HTR-8/SVneo (cell line): ENCODE data around the gene NR4A2.
"Not testable (repeated sequence)": the region's sequence is repeated elsewhere in the genome, so short reads cannot be mapped to it uniquely, and the experiment has no call there.

Source experiments
- DNase-seq: peaks from one replicate; pipeline ENCODE4 v3.0.0; 2011; ENCODE audit warnings: low spot score, mixed read lengths; ENCODE audit not compliant: insufficient read length
- FAIRE-seq: peaks from 2 replicates; lab custom pipeline; 2011; peaks lifted over from hg19 to GRCh38; lab: Jason Lieb, UNC

Gene NR4A2

DNA sequence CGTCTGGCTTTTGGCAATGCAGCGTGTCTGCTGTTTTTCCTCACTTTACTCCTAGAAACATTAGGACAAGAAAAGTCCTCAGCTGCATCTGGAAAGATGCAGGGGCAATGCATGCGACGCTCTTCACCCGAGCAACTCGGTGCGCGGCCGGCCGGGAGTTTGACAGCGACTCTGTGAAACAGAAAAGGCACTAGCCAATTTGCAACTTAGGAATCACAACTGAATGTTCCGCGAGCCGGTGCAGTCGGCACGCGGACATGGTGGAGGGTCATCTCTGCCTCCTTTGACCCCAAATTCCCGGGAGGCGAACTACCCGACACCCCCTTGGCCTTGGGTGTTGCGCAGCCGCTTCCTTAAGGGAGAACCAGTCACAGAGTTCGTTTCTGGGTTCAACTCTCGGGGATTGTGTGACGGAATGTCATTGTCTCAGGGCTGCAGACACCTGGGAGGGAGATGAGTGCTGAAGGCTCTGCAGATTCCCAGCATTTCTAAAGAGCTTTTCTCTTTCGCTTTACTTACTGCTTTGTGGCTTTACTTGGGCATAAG lies 9.8 kb downstream of the NR4A2 start:
- FAIRE-seq: no peak
- DNase-seq: no peak

GRCh38 chr2:156322051-156322685 lies 10.4 kb downstream of the NR4A2 start:
- DNase-seq (no peak), FAIRE-seq (no peak)

- DNase-seq (no peak), FAIRE-seq (no peak)
Observed at GRCh38 chr2:156321243-156321904, 11.1 kb downstream of the NR4A2 start.

- DNase-seq (no peak), FAIRE-seq (no peak)
Observed at GRCh38 chr2:156320486-156321098, 11.9 kb downstream of the NR4A2 start.

DNA sequence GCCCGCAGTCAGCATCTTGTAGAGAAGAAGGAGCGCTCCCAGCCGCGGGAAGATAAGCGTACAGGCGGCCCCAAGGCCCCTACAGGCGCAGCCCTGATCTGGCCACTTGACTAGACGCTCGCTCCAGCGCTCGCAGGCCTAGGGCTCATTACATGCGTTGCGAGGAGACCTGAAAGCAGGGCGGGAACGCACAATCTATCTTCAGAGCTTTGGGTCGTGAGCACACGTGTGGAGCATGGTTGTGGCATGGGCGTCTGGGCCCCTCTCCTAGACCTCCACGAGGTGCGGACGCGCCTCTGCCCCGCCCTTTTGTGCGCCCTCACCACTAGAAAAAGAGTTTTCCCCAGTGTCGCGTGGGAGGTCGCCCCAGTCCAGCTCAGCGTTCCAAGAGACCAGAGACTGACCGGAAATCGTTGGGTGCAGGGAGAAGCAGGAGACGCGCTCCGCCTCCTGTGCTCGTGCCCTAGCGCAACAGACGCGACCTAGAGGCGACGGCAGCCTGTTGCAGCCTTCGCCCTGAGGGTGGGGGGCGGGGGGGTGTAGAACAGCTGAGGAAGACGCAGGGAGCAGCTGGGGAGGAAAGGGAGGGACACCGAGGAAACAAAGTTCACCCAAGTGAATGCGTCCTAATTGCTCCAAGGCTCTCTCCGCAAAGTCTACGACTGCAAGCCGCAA lies 12.6 kb downstream of the NR4A2 start:
- FAIRE-seq: no peak

DNA sequence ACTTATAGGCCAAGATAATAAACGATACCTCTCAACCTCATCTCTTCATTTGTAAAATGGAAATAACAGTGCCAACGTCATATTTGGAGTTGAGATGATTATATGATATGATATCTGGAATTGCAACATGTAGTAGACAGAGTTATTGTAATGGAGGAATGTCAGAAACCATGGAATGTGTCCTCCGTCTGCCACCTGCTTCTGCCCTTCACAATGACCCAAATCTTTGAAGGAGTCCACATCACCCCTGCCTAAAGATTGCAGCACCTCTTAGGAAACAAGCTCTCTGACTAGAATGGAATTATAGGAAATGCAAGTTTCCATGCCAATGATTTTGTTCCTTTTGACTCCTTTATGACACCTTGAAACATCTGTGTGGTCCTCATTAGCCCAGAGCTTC lies 14.9 kb downstream of the NR4A2 start:
- DNase-seq (no peak), FAIRE-seq (no peak)

More for the DNA sequence above, 12.6 kb downstream of the NR4A2 start:
- no peak for DNase-seq

DNA sequence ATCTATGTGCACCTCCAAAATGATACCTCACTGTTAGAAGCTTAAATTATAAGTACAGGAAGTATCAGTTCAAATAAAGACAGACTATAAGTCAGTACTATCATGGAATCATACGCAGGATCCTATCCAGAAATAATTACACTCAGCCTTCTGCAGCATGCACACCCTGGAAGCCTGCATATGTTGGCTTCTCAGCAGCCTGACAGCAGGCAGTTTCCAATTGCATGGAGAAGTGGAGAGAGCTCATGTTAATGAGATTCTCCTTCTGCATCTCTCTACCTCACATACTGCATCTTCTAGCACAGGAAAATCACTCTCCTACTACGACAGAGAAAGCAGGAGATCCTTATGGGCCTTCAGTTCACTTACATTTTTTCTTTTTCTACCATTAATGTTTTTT lies 20.5 kb downstream of the NR4A2 start:
- FAIRE-seq (no peak), DNase-seq (no peak)

DNA sequence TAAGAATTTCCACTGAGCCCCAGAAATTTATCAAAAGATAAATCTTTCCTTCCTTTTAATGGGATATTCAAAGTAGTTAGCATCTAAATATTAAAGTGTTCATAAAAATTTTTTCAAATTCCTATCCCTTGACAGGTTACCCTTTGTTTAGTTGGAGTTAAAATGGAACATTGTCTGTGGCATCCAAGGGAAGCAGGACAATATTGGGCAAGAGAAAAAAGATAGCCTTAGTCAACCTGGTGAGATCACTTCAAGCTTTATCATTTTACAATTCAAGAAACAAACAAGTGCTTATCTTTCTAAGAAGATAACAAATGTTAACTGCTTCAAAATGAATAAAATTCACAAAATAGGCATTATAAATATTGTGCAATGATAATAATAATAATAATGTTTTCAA lies 21.7 kb downstream of the NR4A2 start:
- FAIRE-seq (no peak), DNase-seq (no peak)

DNA sequence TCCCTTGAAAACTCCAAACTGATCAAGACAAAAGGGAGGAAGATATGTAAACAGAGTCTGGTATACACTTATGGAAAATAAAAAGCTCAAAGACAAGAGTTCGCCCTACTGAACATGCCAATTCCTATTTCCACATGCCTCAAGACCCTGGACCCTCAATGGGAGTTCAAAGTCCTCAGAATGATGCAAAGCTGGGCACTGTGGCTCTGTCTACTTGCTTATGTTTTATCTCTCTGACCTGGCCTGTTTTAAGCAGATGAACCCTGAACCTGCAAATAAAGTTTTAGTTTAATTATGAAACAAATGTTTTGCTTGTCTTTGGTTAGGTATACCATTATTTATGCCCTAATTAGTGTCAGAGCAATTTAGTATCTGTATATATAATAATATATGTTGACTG lies 22.6 kb downstream of the NR4A2 start:
- no peak for DNase-seq
- no peak for FAIRE-seq

GRCh38 chr2:156309167-156309566 lies 23.4 kb downstream of the NR4A2 start:
- FAIRE-seq (no peak), DNase-seq (no peak)

DNA sequence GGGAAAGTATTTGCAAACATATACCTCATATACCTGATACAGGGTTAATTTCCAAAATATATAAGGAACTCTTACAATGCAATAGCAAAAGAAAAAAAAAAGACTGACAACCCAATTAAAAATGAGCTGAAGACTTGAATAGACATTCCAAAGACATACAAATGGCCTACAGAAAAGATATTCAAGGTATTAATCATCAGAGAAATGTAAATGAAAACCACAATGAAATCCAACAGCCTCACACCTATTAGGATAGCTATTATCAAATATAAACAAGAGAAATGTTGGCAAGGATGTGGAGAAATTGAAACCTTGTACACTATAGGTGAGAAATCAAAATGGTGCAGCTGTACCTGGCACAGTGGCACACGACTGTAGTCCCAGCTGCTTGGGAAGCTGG lies 25.7 kb downstream of the NR4A2 start:
- no peak for FAIRE-seq

GRCh38 chr2:156305121-156305520 lies 27.4 kb downstream of the NR4A2 start:
- no peak for FAIRE-seq
- DNase-seq: no peak

More for the DNA sequence above, 25.7 kb downstream of the NR4A2 start:
- no peak for DNase-seq

DNA sequence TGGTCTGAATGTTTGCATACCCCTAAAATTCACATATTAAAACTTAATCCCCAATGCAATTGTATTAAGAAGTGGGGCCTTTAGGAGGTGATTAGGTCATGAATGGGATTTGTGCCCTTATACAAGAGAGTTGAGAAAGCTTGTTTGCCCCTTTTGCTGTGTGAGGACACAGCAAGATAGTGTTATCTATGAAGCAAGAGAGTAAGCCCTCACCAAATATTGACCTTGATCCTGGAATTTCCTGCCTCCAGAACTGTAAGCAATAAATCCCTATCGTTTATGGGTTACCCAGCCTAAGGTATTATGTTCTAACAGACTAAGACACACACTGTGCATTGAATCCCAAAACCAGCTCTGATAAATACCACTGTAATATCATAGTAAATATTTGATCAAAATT lies 32.2 kb downstream of the NR4A2 start:
- DNase-seq (no peak), FAIRE-seq (no peak)

DNA sequence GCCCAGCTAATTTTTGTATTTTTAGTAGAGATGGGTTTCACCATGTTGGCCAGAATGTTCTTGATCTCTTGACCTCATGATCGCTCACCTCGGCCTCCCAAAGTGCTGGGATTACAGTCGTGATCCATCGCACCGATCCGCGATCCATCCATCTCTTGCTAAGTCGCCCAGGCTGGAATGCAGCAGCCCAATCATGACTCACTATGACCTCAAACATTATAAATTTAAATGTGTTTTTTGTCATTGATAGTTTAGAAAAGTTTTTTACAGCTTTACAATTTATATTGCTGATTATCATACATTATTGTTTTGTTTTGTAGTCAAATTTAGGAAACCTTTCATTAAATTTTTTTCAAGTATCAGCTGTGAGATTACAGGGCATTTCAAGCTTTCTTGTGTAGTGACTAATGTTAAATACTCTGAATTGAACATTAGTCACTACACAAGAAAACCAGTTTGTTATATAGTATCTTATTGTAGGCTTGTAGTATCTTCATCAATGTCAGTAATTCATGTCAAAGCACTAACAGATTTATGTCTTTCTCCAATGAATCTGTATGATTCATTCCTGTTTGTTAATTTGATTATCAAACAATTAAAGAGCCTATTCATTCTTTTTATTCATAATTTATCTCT lies 37.5 kb downstream of the NR4A2 start:
- DNase-seq: no peak
- FAIRE-seq: no peak

GRCh38 chr2:156293382-156293781 lies 39.1 kb downstream of the NR4A2 start:
- not testable (repeated sequence) for FAIRE-seq, DNase-seq

DNA sequence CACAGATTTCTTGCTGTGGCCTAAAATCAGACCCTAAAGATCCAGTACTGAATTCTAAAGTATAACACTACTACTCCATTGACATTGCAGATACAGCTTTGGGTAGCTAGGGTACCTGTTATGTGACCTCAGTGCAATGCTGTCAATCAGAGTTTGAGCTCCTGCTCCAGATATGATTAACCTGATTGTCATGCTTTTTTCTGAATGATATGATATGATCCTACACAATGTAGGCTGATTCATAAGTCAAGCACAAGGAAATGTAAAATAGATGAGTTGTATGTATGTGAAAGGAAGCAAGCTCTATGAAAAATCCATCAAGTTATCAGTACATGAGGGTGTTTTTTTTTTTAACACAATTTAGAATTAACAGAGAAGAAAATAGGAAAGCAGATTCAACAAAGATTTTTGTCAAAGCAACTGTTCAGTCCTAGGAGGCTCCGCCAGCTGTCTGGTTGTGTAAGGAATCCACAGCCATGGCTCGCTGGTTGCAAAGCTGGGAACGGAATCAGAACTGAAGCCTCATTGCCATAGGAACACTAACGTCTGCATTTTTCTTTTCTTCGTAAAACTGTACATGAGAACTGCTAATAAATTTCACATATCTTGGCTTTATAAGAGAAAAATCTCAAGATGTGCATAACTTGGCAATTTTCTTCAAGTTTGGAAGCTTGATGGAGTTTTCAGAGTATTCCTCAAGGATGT lies 52.9 kb downstream of the NR4A2 start:
- FAIRE-seq: no peak

More for the DNA sequence above, 52.9 kb downstream of the NR4A2 start:
- no peak for DNase-seq
